NCI-H146 (cell line): ENCODE measurements around the gene PRXL2B.

Experiments used
- DNase-seq: peaks from one replicate; lab custom pipeline; 2025; lab: John Stamatoyannopoulos, UW

Gene PRXL2B

DNA sequence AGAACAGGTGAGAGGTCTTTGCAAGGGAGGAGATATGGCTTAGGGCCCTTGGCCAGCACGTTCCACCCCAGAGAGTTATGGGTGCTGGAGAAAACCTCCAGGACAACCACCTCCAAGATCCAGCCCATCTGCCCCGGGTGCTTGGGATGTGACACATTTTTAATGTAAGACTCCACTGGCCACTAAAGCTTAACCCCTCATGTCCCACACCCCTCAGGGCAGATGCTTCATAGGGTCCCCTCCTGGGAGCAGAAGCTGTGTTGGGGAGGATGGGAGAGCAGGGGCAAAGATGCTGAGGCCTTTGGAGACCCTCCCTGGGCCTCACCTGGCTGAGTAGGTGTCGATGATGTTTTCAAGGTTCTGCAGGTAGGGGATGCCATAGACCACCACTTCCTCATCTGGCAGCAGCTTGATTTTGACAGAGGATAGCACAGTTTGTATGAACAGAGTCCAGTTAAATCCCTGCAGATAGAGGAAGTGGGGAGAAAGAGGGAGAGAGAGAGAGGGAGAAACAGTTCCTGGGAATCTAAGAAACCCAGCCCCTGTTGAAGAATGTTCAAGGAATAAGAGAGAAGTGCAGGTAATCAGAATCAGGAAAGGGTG is 11.9 kb downstream of the PRXL2B start:
- DNase-seq, result no peak

GRCh38 chr1:2601721-2602303 is 15.2 kb downstream of the PRXL2B start:
- DNase-seq, result no peak

- DNase-seq, result no peak
Observed at GRCh38 chr1:2602311-2602835, 15.8 kb downstream of the PRXL2B start.

- DNase-seq, result no peak
Observed at GRCh38 chr1:2602866-2603520, 16.4 kb downstream of the PRXL2B start.

- no peak for DNase-seq
Observed at GRCh38 chr1:2603521-2604155, 17.1 kb downstream of the PRXL2B start.

GRCh38 chr1:2604156-2604843 is 17.7 kb downstream of the PRXL2B start:
- DNase-seq, result no peak

DNA sequence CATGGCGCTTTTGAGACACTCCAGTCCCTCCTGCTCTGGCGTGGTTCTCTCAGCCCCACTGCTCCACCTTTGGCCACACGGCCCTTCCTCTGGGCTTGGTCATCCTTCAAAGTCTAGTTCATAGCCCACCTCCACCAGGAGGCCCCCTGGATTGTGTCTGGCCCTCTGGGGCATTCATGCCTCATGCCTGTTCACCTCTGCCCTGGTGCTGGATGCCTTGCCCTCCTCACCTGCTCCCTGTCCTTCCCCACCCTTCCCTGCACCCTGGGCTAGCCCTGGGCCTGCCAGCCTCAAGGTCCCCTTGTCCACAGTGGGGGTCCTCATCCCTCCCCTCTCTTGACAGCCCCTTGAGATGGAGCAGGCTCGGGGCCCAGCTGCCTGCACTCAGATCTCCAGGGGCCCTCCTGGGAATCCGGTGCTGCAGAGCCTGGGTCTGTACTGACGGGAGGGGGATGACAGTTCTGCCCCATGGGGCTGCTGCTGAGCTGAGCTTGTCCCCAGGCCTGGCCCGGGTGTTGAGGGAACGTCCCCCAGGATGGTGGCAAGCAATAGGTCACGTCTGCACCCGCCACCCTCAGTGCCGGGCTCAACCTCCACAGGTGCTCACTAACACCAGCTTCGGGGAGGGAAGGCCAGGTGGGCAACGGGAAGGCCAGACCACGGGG is 18.4 kb downstream of the PRXL2B start:
- no peak for DNase-seq

DNA sequence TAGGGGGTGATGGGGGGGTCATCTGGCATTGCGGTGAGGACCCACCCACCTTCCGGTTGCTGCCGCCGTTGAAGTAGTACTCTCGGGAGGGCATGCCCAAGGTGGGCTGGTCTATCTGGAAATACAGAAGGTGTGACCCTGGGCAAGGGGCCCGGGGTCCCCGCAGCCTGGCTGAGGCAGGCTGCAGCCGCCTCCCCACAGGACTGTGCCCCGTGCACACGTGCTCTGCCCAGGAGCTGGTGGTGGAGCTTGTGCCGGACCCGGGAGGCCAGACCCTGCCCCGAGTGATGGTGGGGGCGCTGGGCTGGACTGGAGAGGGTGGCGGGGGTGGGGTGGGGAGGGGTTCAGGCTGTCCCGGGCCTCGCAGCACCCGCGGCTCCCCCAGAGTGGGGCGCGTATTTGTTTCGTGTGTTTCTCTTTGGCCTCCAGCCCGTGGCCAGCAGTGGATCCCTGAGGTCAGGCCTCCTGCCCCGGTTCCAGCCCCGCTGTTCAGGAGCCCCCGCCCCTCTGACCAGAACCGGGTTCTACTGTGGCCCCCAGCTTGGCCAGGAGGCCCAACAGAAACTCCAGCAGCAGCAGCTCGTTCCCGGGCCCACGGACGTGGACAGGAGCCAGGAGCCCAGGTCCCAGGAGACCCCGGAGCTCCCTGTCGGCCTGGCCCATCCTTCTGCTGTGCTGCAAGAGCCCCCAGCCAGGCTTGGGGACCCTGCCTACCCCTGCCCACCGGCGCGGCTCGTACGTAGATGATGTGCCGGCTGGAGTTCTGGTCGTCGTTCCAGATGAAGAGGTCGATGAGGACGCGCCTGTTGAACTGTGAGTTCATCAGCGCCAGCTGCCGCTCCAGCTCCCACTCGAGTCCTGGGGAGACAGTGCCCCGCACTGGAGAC is 19.2 kb downstream of the PRXL2B start:
- DNase-seq, result no peak

DNA sequence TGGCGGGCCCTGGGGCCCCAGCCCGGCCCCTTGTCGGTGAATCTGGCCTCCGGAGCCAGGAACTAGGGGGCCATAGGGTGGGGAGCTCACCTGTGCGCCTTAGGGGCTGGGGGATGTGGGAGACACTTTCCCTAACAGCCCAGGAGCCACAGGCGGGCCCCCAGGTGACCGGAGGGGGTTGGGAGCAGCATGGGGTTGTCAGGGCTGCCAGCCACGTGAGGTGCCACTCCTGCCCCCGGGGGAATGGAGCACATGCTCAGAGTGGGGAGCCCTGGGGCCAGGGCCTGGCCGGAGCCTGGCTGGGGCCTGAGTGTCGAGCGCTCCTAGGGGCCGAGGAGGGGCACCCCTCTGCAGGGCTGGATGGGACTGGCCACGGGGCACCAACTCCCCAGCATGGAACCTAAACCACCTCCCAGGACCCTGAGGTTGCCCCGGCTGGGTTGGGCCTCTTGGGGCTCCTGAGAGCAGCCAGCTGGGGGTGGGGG is 19.9 kb downstream of the PRXL2B start:
- DNase-seq, result no peak

- no peak for DNase-seq
Observed at GRCh38 chr1:2606881-2607621, 20.5 kb downstream of the PRXL2B start.

DNA sequence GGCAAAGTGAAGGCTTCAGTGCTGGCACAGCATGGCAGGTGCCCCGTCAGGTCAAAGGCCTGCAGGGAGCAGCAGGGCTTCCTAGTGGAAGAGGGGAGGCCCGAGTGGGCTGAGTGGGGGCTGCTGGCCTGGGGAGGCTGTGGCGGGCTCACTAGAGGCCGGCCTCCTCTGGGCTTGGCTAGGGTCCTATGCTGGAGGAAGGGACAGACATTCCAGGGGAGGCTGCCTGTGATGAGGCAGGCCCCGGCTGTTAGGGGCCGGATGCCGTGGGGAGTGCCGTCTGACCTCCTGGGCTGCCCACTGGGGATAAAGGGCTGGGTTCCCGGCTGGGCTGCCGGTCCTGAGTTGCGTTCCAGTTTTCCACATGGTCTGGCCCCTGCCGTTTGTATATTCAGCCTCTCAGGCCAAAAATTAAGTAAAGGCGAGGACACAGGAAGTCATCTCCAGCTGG is 21.1 kb downstream of the PRXL2B start:
- no peak for DNase-seq

- no peak for DNase-seq
Observed at GRCh38 chr1:2609319-2610035, 22.9 kb downstream of the PRXL2B start.

DNA sequence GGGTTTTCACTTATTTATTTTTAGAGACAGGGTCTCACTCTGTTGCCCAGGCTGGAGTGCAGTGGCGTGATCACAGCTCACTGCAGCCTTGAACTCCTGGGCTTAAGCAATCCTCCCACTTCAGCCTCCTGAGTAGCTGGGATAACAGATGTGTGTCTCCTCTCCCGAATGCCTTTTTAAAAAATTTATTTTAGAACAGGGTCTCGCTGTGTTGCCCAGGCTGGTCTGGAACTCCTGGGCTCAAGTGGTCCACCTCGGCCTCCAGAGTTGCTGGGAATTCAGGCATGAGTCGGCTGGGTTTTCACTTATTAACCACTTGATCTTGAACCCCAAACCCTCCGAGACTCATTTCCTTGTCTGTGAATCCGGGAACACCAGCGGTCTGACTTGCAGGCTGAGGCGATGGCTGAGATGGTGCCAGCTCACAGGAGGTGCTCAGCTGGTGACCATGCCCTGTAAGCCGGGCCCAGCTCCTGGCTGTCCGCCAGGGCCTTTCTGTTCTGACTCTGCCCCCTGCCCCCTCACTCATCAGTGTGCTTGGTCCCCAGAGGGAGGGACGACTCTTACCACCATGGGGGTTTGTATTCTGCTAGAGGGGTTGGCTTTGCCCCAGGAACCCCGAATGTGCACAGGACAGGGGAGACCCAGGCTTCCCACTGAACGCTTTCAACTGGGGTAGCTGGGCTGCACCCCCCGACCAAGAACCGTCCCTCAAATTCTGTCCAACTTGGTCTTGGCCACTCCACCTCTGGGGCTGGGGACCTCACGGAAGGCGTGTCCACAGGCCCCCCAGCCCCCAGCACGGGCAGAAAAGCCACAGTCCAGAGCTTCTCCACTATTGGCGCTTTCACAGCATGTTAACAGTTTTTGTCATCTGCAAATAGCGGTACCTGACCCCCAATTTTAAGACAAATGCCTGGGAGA is 23.7 kb downstream of the PRXL2B start:
- no peak for DNase-seq

DNA sequence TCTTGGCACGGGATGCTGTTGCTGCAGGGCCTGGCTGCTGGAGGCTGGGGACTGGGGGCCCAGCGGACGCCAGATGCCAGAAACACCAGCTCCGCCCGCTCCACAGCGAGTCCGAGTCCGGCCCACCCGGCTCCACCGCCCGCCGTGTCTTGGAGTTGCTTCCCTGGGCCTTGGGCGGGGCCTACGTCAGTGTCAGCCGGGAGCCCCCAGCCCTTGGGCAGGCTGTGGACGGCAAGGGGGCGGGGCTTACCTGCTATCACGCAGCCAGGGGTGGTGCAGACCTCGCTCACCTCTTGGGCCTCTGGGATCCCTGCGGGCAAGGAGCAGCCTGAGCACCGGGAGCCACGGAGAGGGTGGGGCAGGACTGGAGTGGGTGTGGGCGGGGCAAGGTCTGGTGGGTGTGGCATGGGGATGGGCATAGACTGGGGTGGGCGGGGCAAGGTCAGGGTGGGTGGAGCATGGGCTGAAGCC is 24.5 kb downstream of the PRXL2B start:
- DNase-seq, result peak; percentile 90

- peak; percentile 89 for DNase-seq
Observed at GRCh38 chr1:2611621-2612437, 25.3 kb downstream of the PRXL2B start.

- DNase-seq, result no peak
Observed at GRCh38 chr1:2612591-2613365, 26.2 kb downstream of the PRXL2B start.
